Suprapubic skin (tissue), 4 donors: ENCODE measurements around the gene KTN1. TPM values are rescaled to one million over a fixed set of nuclear protein-coding genes. Genes with fewer than 3 reads are reported as not detected.
A peak's percentile ranks its signal among the peaks of the same experiment; 100 is the strongest.

Experiments
- DNase-seq, 2 donors: peaks; one replicate each; pipeline ENCODE4 v3.0.0-alpha.2; 2019; ENCODE audit warnings: low spot score in 2 of 2
- H3K27ac ChIP-seq: fragments of 200-600 bp; sonication (generic); one replicate; pipeline ENCODE4 v1.5.1; 2019
- H3K27me3 ChIP-seq: fragments of 200-600 bp; sonication (generic); one replicate; pipeline ENCODE4 v1.5.1; 2019
- H3K36me3 ChIP-seq: fragments of 200-600 bp; sonication (generic); one replicate; pipeline ENCODE4 v1.5.1; 2019
- H3K4me1 ChIP-seq: fragments of 200-600 bp; sonication (generic); one replicate; pipeline ENCODE4 v1.5.1; 2019
- H3K4me3 ChIP-seq: fragments of 200-600 bp; sonication (generic); one replicate; pipeline ENCODE4 v1.5.1; 2019; ENCODE audit warnings: mild to moderate bottlenecking
- H3K9me3 ChIP-seq: fragments of 200-600 bp; sonication (generic); one replicate; pipeline ENCODE4 v1.5.1; 2019
- CTCF ChIP-seq, 2 donors: fragments of 200-600 bp in 1 of 2; fragments of 450-650 bp in 1 of 2; sonication (generic) in 1 of 2; IDR thresholded peaks; one replicate each; pipeline ENCODE4 v1.5.1; 2016 to 2019; ENCODE audit warnings: antibody characterized with exemption in 2 of 2, mild to moderate bottlenecking in 1 of 2, moderate library complexity in 1 of 2
- EP300 ChIP-seq: sonication (generic); formaldehyde crosslinking; IDR thresholded peaks from one replicate; pipeline ENCODE4 v1.6.1; 2017; ENCODE audit warnings: antibody characterized with exemption
- POLR2A ChIP-seq, 2 donors: fragments of 450-650 bp; IDR thresholded peaks; one replicate each; pipeline ENCODE4 v1.6.1; 2017; ENCODE audit warnings: antibody characterized with exemption in 2 of 2, mild to moderate bottlenecking in 2 of 2, moderate library complexity in 2 of 2
- POLR2AphosphoS5 ChIP-seq, 3 donors: sonication (generic); formaldehyde crosslinking; IDR thresholded peaks; one replicate each; pipeline ENCODE4 v1.6.1; 2017; ENCODE audit warnings: antibody characterized with exemption in 3 of 3
- WGBS: methylation state at CpG from one replicate; pipeline ENCODE4 v1.1.5; 2018; 5-methylcytosine and 5-hydroxymethylcytosine counted together
- total RNA-seq, 4 donors: library from RNA; depleted of rRNA; stranded (reverse); fragments of >200 nt; gene quantifications; one replicate each; pipeline ENCODE4 v1.1.0, GENCODE V29; 2016

The KTN1 gene
- total RNA-seq, 4 donors from 2014 or later = 89.7 to 147 (median 114) TPM

GRCh38 chr14:55583942-55584468 is 4.0 kb downstream of the KTN1 start:
- no peak for TF ChIP-seq CTCF (IDR thresholded peaks at IDR 0.05)
- no peak for TF ChIP-seq POLR2AphosphoS5 (IDR thresholded peaks at IDR 0.05)
- no peak for TF ChIP-seq EP300
- Histone ChIP-seq H3K27ac (peak overlapping the region; percentile 24), H3K4me3 (no peak overlapping the region), H3K36me3 (no peaks in the 10 kb centered on the region), H3K27me3 (no peaks in the 10 kb centered on the region), H3K4me1 (peaks cover 79% of the 10 kb centered on the region), H3K9me3 (no peaks in the 10 kb centered on the region)
- no peak for DNase-seq
- WGBS = 66% methylated on average over 2 of the region's 2 CpGs

GRCh38 chr14:55585854-55586253 is 5.8 kb downstream of the KTN1 start:
- peak overlapping the region; percentile 7 for H3K27ac ChIP-seq
- no peaks in the 10 kb centered on the region for H3K27me3 ChIP-seq
- WGBS = 37% methylated on average over 2 of the region's 2 CpGs
- TF ChIP-seq POLR2A (IDR thresholded peaks at IDR 0.05) = no peak
- no peak for TF ChIP-seq CTCF (IDR thresholded peaks at IDR 0.05)
- no peak for TF ChIP-seq EP300
- no peak for TF ChIP-seq POLR2AphosphoS5 (IDR thresholded peaks at IDR 0.05)
- H3K4me1 ChIP-seq = peaks cover 89% of the 10 kb centered on the region
- H3K9me3 ChIP-seq = no peaks in the 10 kb centered on the region
- H3K4me3 ChIP-seq = no peak overlapping the region
- no peak for DNase-seq
- no peaks in the 10 kb centered on the region for H3K36me3 ChIP-seq

- WGBS = 63% methylated on average over 2 of the region's 2 CpGs
- Histone ChIP-seq H3K27me3 (no peaks in the 10 kb centered on the region), H3K27ac (no peak overlapping the region), H3K9me3 (no peaks in the 10 kb centered on the region), H3K4me3 (no peak overlapping the region), H3K36me3 (no peaks in the 10 kb centered on the region), H3K4me1 (peaks cover 84% of the 10 kb centered on the region)
- DNase-seq = no peak
- TF ChIP-seq POLR2AphosphoS5 (IDR thresholded peaks at IDR 0.05) = no peak
- TF ChIP-seq POLR2A (IDR thresholded peaks at IDR 0.05) = no peak
- TF ChIP-seq EP300 = no peak
- TF ChIP-seq CTCF (IDR thresholded peaks at IDR 0.05) = no peak
Observed at GRCh38 chr14:55586411-55586810, 6.4 kb downstream of the KTN1 start.

- Histone ChIP-seq H3K27me3 (no peaks in the 10 kb centered on the region), H3K4me1 (peaks cover 70% of the 10 kb centered on the region), H3K36me3 (no peaks in the 10 kb centered on the region), H3K4me3 (no peak overlapping the region), H3K9me3 (no peaks in the 10 kb centered on the region), H3K27ac (no peak overlapping the region)
- 52% methylated on average over 1 of the region's 1 CpG for WGBS
- DNase-seq = no peak
- no peak for TF ChIP-seq POLR2AphosphoS5 (IDR thresholded peaks at IDR 0.05)
- TF ChIP-seq POLR2A (IDR thresholded peaks at IDR 0.05) = no peak
- TF ChIP-seq CTCF (IDR thresholded peaks at IDR 0.05) = no peak
- TF ChIP-seq EP300 = no peak
Observed at GRCh38 chr14:55587847-55588246, 7.8 kb downstream of the KTN1 start.

- Histone ChIP-seq H3K9me3 (no peaks in the 10 kb centered on the region), H3K36me3 (no peaks in the 10 kb centered on the region), H3K4me1 (peaks cover 66% of the 10 kb centered on the region), H3K4me3 (no peak overlapping the region), H3K27ac (no peak overlapping the region), H3K27me3 (no peaks in the 10 kb centered on the region)
- WGBS = 40% methylated on average over 2 of the region's 2 CpGs
- TF ChIP-seq CTCF (IDR thresholded peaks at IDR 0.05) = no peak
- no peak for TF ChIP-seq EP300
- TF ChIP-seq POLR2A (IDR thresholded peaks at IDR 0.05) = no peak
- no peak for TF ChIP-seq POLR2AphosphoS5 (IDR thresholded peaks at IDR 0.05)
- no peak for DNase-seq
Observed at GRCh38 chr14:55588259-55588699, 8.3 kb downstream of the KTN1 start.
